ENCODE results near the gene ITGAE.

The ITGAE gene

DNA sequence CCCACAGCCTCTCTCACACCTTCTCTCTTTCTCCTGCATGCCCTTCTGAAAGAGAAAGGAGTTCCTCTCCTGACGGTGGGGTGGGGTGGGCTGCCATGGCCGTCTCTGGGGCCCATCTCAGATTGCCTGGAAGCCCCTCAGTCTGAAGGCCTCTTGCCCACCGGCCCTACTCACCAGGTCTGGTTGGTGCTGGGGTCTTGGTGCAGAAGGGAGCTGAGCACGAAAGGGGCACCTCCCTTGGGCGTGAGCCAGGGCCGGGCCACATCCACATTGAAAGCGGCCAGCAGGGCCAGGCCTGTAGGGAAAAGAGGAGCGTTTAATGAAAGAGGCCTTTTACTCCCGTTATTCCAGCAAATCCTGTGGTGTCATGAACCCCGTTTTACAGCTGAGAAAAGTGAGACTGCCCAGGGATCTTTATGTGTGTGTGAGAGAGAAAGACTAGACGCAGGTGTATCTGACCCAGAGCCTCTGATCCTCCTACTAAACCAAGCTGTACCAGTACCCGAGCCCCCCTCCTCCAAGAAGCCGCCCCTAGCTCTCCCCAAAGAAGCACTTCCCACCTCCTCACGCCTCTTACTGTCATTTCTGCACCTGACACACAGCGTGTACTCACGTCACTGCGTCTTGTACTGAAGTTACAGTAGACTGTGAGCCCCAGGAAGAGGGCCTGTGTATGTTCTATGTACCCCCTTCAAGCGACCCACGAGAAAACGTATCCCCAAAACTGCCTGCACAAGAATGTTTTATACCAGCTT, 23.4 kb downstream of the ITGAE start:
- no peaks in the 10 kb centered on the region for H3K9me3 Mint-ChIP-seq
- H3K27ac Mint-ChIP-seq (ENCODE audit: low read depth): no peak overlapping the region
- H3K4me3 Mint-ChIP-seq: no peak overlapping the region
- DNase-seq (ENCODE audit: low spot score in 2 of 2) (no peak), ATAC-seq (replicated peaks; ENCODE audit: extremely low read depth, poor library complexity, severe bottlenecking) (no peak)
- H3K36me3 Mint-ChIP-seq (ENCODE audit: insufficient read depth): no peaks in the 10 kb centered on the region
- H3K4me1 Mint-ChIP-seq: peaks cover 4% of the 10 kb centered on the region
- no peaks in the 10 kb centered on the region for H3K27me3 Mint-ChIP-seq

GRCh38 chr17:3773966-3774365, 27.0 kb downstream of the ITGAE start:
- no peak overlapping the region for H3K27ac Mint-ChIP-seq (ENCODE audit: low read depth)
- no peak overlapping the region for H3K4me3 Mint-ChIP-seq
- peaks cover 9% of the 10 kb centered on the region for H3K36me3 Mint-ChIP-seq (ENCODE audit: insufficient read depth)
- peaks cover 34% of the 10 kb centered on the region for H3K4me1 Mint-ChIP-seq
- H3K27me3 Mint-ChIP-seq: no peaks in the 10 kb centered on the region
- no peaks in the 10 kb centered on the region for H3K9me3 Mint-ChIP-seq
- ATAC-seq (replicated peaks; ENCODE audit: extremely low read depth, poor library complexity, severe bottlenecking): no peak
- no peak for DNase-seq (ENCODE audit: low spot score in 2 of 2)

DNA sequence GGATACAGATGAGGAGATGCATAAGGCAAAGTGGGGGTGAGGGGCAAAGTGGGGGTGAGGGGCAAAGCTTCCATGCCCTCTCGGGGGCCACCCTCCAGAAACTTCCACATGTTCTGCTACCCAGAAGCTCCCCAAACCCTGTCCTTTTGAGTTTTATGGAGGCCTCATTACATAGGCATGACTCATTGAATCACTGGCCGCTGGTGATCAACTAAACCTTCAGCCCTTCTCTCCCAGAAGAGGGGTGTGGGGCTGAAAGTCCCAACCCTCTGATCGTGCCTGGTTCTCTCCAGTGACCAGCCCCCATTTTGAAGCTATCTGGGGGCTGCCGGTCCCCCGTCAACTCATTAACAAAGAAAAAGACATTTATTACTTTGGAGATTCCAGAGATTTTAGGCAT, 27.5 kb downstream of the ITGAE start:
- Mint-ChIP-seq H3K9me3 (no peaks in the 10 kb centered on the region), H3K4me3 (no peak overlapping the region), H3K4me1 (peaks cover 38% of the 10 kb centered on the region), H3K36me3 (ENCODE audit: insufficient read depth) (peaks cover 9% of the 10 kb centered on the region), H3K27ac (ENCODE audit: low read depth) (no peak overlapping the region), H3K27me3 (no peaks in the 10 kb centered on the region)
- DNase-seq (ENCODE audit: low spot score in 2 of 2) (no peak), ATAC-seq (replicated peaks; ENCODE audit: extremely low read depth, poor library complexity, severe bottlenecking) (no peak)

- H3K27ac Mint-ChIP-seq (ENCODE audit: low read depth): peak overlapping the region; percentile 38
- H3K27me3 Mint-ChIP-seq: no peaks in the 10 kb centered on the region
- peaks cover 9% of the 10 kb centered on the region for H3K36me3 Mint-ChIP-seq (ENCODE audit: insufficient read depth)
- ATAC-seq (replicated peaks; ENCODE audit: extremely low read depth, poor library complexity, severe bottlenecking): no peak
- H3K4me3 Mint-ChIP-seq: peak overlapping the region; percentile 36
- no peaks in the 10 kb centered on the region for H3K9me3 Mint-ChIP-seq
- no peak for DNase-seq (ENCODE audit: low spot score in 2 of 2)
- peaks cover 44% of the 10 kb centered on the region for H3K4me1 Mint-ChIP-seq
Observed at GRCh38 chr17:3772764-3773163, 28.2 kb downstream of the ITGAE start.

- Mint-ChIP-seq H3K4me3 (peak overlapping the region; percentile 66), H3K9me3 (no peaks in the 10 kb centered on the region), H3K4me1 (peaks cover 59% of the 10 kb centered on the region), H3K36me3 (ENCODE audit: insufficient read depth) (peaks cover 12% of the 10 kb centered on the region), H3K27me3 (no peaks in the 10 kb centered on the region), H3K27ac (ENCODE audit: low read depth) (peak overlapping the region; percentile 95)
- DNase-seq (ENCODE audit: low spot score in 2 of 2) (peak in 1 of 2 donors; percentile 18), ATAC-seq (replicated peaks; ENCODE audit: extremely low read depth, poor library complexity, severe bottlenecking) (peak; percentile 42)
Observed at GRCh38 chr17:3771140-3771539, 29.8 kb downstream of the ITGAE start.

DNA sequence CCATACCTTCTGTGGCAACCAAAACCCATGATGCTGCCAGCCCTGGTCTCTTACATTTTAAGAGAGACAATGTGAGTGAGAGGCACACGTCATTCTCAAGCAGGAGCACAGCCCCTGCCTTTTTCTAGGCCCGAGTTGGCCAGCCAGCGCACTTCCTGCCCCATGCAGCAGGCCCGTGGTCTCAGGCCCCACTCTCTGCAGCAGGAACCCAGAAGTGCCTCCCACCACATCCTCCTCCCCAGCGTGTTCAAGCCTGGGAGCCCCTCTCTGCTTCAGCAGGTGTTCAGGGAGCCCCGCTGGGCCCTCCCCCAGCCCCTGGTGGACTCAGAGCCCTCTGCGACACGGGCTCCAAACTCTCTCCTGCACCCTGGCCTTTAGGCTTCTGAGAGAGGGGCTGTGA, 30.5 kb downstream of the ITGAE start:
- Mint-ChIP-seq H3K4me1 (peaks cover 66% of the 10 kb centered on the region), H3K27ac (ENCODE audit: low read depth) (peak overlapping the region; percentile 95), H3K27me3 (no peaks in the 10 kb centered on the region), H3K36me3 (ENCODE audit: insufficient read depth) (peaks cover 12% of the 10 kb centered on the region), H3K4me3 (peak overlapping the region; percentile 66), H3K9me3 (no peaks in the 10 kb centered on the region)
- DNase-seq (ENCODE audit: low spot score in 2 of 2) (peak in 1 of 2 donors; percentile 76), ATAC-seq (replicated peaks; ENCODE audit: extremely low read depth, poor library complexity, severe bottlenecking) (peak; percentile 80)

- Mint-ChIP-seq H3K27me3 (no peaks in the 10 kb centered on the region), H3K4me1 (peaks cover 75% of the 10 kb centered on the region)
Observed at GRCh38 chr17:3768769-3769168, 32.2 kb downstream of the ITGAE start.

GRCh38 chr17:3768341-3768740, 32.6 kb downstream of the ITGAE start:
- Mint-ChIP-seq H3K27ac (ENCODE audit: low read depth) (peak overlapping the region; percentile 0), H3K9me3 (no peaks in the 10 kb centered on the region), H3K4me3 (peak overlapping the region; percentile 9), H3K36me3 (ENCODE audit: insufficient read depth) (peaks cover 19% of the 10 kb centered on the region), H3K27me3 (no peaks in the 10 kb centered on the region), H3K4me1 (peaks cover 79% of the 10 kb centered on the region)
- ATAC-seq (replicated peaks; ENCODE audit: extremely low read depth, poor library complexity, severe bottlenecking): no peak
- DNase-seq (ENCODE audit: low spot score in 2 of 2): no peak

More at GRCh38 chr17:3768769-3769168, 32.2 kb downstream of the ITGAE start:
- Mint-ChIP-seq H3K9me3 (no peaks in the 10 kb centered on the region), H3K36me3 (ENCODE audit: insufficient read depth) (peaks cover 17% of the 10 kb centered on the region), H3K27ac (ENCODE audit: low read depth) (peak overlapping the region; percentile 0), H3K4me3 (peak overlapping the region; percentile 25)
- DNase-seq (ENCODE audit: low spot score in 2 of 2) (no peak), ATAC-seq (replicated peaks; ENCODE audit: extremely low read depth, poor library complexity, severe bottlenecking) (no peak)

GRCh38 chr17:3766779-3767178, 34.2 kb downstream of the ITGAE start:
- no peaks in the 10 kb centered on the region for H3K9me3 Mint-ChIP-seq
- H3K27me3 Mint-ChIP-seq: no peaks in the 10 kb centered on the region
- peaks cover 70% of the 10 kb centered on the region for H3K4me1 Mint-ChIP-seq
- ATAC-seq (replicated peaks; ENCODE audit: extremely low read depth, poor library complexity, severe bottlenecking) (peak; percentile 4), DNase-seq (ENCODE audit: low spot score in 2 of 2) (peak in 1 of 2 donors; percentile 57)
- H3K4me3 Mint-ChIP-seq: peak overlapping the region; percentile 89
- H3K27ac Mint-ChIP-seq (ENCODE audit: low read depth): peak overlapping the region; percentile 91
- peaks cover 19% of the 10 kb centered on the region for H3K36me3 Mint-ChIP-seq (ENCODE audit: insufficient read depth)

DNA sequence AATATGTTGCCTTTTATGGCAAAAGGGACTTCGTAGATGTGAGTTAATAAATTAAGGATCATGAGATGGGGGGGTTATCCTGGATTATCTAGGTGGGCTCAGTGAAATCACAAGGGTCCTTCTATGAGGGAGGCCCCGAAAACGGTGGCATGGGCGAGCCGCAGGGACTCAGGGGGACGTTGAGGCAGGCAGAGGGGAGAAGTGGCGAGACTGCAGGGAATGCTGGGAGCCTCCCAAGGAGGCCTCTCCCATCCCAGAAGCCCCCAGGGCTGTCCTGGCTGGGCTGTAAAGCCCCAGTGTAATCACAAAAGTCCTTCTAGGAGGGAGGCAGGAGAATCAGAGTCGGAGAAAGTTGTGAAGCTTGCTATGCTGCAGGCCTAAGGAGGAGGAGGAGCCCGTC, 35.0 kb downstream of the ITGAE start:
- peaks cover 71% of the 10 kb centered on the region for H3K4me1 Mint-ChIP-seq
- no peaks in the 10 kb centered on the region for H3K9me3 Mint-ChIP-seq
- no peak for DNase-seq (ENCODE audit: low spot score in 2 of 2)
- no peak for ATAC-seq (replicated peaks; ENCODE audit: extremely low read depth, poor library complexity, severe bottlenecking)
- peak overlapping the region; percentile 91 for H3K27ac Mint-ChIP-seq (ENCODE audit: low read depth)
- H3K27me3 Mint-ChIP-seq: no peaks in the 10 kb centered on the region
- peaks cover 17% of the 10 kb centered on the region for H3K36me3 Mint-ChIP-seq (ENCODE audit: insufficient read depth)
- H3K4me3 Mint-ChIP-seq: peak overlapping the region; percentile 89

- no peak for DNase-seq (ENCODE audit: low spot score in 2 of 2)
- peak overlapping the region; percentile 91 for H3K27ac Mint-ChIP-seq (ENCODE audit: low read depth)
- no peak for ATAC-seq (replicated peaks; ENCODE audit: extremely low read depth, poor library complexity, severe bottlenecking)
- peaks cover 62% of the 10 kb centered on the region for H3K4me1 Mint-ChIP-seq
- H3K27me3 Mint-ChIP-seq: no peaks in the 10 kb centered on the region
- peak overlapping the region; percentile 89 for H3K4me3 Mint-ChIP-seq
- H3K9me3 Mint-ChIP-seq: no peaks in the 10 kb centered on the region
- H3K36me3 Mint-ChIP-seq (ENCODE audit: insufficient read depth): peaks cover 15% of the 10 kb centered on the region
Observed at GRCh38 chr17:3763777-3764170, 37.2 kb downstream of the ITGAE start.

GRCh38 chr17:3762922-3763776, 37.8 kb downstream of the ITGAE start:
- Mint-ChIP-seq H3K4me3 (peak overlapping the region; percentile 89), H3K27me3 (no peaks in the 10 kb centered on the region), H3K36me3 (ENCODE audit: insufficient read depth) (peaks cover 15% of the 10 kb centered on the region), H3K27ac (ENCODE audit: low read depth) (peak overlapping the region; percentile 91), H3K9me3 (no peaks in the 10 kb centered on the region), H3K4me1 (peaks cover 55% of the 10 kb centered on the region)
- peak; percentile 56 for ATAC-seq (replicated peaks; ENCODE audit: extremely low read depth, poor library complexity, severe bottlenecking)
- peak in 1 of 2 donors; percentile 57 for DNase-seq (ENCODE audit: low spot score in 2 of 2)

Measured in central memory CD8-positive, alpha-beta T cell (primary cell).